T-helper 1 cell treated with Interleukin-12 subunit alpha and Interleukin-12 subunit beta and Interleukin-4 antibody, amounts not matched to agents 30 μg/mL and 1 μg/mL, for 36 hours (primary cell): Measurements from ENCODE around the gene PCDH7.

Experiments
- H3K27ac Mint-ChIP-seq: one replicate; pipeline ENCODE4 v1.8.0; 2021; ENCODE audit warnings: mild to moderate bottlenecking, mixed read lengths
- H3K27me3 Mint-ChIP-seq: one replicate; pipeline ENCODE4 v1.8.0; 2021; ENCODE audit warnings: low read depth, mixed read lengths
- H3K36me3 Mint-ChIP-seq: one replicate; pipeline ENCODE4 v1.8.0; 2021; ENCODE audit warnings: low read depth, mixed read lengths
- H3K4me1 Mint-ChIP-seq: one replicate; pipeline ENCODE4 v1.8.0; 2021; ENCODE audit warnings: low read depth, mixed read lengths
- H3K4me3 Mint-ChIP-seq: one replicate; pipeline ENCODE4 v1.8.0; 2021; ENCODE audit warnings: mild to moderate bottlenecking, moderate library complexity, mixed read lengths
- H3K9me3 Mint-ChIP-seq: one replicate; pipeline ENCODE4 v1.8.0; 2021; ENCODE audit warnings: mixed read lengths

Gene PCDH7

DNA sequence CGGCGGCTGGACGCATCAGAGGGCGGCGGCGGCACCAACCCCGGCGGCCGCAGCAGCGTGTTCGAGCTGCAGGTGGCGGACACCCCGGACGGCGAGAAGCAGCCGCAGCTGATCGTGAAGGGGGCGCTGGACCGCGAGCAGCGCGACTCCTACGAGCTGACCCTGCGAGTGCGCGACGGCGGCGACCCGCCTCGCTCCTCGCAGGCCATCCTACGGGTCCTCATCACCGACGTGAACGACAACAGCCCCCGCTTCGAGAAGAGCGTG, 1.9 kb downstream of the PCDH7 start:
- H3K9me3 Mint-ChIP-seq: peaks cover 11% of the 10 kb centered on the region
- no peak overlapping the region for H3K27ac Mint-ChIP-seq
- H3K27me3 Mint-ChIP-seq: peaks cover 58% of the 10 kb centered on the region
- peaks cover 4% of the 10 kb centered on the region for H3K36me3 Mint-ChIP-seq
- H3K4me1 Mint-ChIP-seq: peaks cover 16% of the 10 kb centered on the region
- no peak overlapping the region for H3K4me3 Mint-ChIP-seq

DNA sequence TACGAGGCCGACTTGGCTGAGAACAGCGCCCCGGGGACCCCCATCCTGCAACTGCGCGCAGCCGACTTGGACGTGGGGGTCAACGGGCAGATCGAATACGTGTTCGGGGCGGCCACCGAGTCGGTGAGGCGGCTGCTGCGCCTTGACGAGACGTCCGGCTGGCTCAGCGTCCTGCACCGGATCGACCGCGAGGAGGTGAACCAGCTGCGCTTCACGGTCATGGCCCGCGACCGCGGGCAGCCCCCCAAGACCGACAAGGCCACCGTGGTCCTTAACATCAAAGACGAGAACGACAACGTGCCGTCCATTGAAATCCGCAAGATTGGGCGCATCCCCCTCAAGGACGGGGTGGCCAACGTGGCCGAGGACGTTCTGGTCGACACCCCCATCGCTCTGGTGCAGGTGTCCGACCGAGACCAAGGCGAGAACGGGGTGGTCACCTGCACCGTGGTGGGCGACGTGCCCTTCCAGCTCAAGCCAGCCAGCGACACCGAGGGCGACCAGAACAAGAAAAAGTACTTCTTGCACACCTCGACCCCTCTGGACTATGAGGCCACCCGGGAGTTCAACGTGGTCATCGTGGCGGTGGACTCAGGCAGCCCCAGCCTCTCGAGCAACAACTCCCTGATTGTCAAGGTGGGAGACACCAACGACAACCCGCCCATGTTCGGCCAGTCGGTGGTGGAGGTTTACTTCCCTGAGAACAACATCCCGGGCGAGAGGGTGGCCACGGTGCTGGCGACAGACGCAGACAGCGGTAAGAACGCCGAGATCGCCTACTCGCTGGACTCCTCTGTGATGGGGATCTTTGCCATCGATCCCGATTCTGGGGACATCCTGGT, 2.4 kb downstream of the PCDH7 start:
- H3K4me1 Mint-ChIP-seq: peaks cover 12% of the 10 kb centered on the region
- H3K27ac Mint-ChIP-seq: peak overlapping the region; percentile 57
- H3K27me3 Mint-ChIP-seq: peaks cover 53% of the 10 kb centered on the region
- no peak overlapping the region for H3K4me3 Mint-ChIP-seq
- peaks cover 4% of the 10 kb centered on the region for H3K36me3 Mint-ChIP-seq
- peaks cover 11% of the 10 kb centered on the region for H3K9me3 Mint-ChIP-seq

DNA sequence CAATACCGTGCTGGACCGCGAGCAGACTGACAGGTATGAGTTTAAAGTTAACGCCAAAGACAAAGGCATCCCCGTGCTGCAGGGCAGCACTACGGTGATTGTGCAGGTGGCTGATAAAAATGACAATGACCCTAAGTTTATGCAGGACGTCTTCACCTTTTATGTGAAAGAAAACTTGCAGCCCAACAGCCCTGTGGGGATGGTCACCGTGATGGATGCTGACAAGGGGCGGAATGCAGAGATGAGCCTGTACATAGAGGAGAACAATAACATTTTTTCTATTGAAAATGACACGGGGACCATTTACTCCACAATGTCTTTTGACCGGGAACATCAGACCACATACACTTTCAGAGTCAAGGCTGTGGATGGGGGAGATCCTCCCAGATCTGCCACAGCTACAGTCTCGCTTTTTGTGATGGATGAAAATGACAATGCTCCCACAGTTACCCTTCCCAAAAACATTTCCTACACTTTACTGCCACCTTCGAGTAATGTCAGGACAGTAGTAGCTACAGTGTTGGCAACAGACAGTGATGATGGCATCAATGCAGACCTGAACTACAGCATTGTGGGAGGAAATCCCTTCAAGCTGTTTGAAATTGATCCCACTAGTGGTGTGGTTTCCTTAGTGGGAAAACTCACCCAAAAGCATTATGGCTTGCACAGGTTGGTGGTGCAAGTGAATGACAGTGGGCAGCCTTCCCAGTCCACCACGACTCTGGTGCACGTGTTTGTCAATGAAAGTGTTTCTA, 3.2 kb downstream of the PCDH7 start:
- Mint-ChIP-seq H3K27me3 (peaks cover 47% of the 10 kb centered on the region), H3K9me3 (peaks cover 9% of the 10 kb centered on the region), H3K4me3 (no peak overlapping the region)

DNA sequence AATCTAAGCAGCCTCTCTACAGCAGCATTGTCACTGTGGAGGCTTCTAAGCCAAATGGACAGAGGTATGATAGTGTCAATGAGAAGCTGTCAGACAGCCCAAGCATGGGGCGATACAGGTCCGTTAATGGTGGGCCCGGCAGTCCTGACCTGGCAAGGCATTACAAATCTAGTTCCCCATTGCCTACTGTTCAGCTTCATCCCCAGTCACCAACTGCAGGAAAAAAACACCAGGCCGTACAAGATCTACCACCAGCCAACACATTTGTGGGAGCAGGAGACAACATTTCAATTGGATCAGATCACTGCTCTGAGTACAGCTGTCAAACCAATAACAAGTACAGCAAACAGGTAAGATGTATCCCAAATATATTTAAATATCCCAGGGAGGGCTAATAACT, 4.1 kb downstream of the PCDH7 start:
- peaks cover 39% of the 10 kb centered on the region for H3K27me3 Mint-ChIP-seq
- peaks cover under 1% of the 10 kb centered on the region for H3K9me3 Mint-ChIP-seq
- H3K36me3 Mint-ChIP-seq: peaks cover 2% of the 10 kb centered on the region
- H3K4me3 Mint-ChIP-seq: no peak overlapping the region
- no peak overlapping the region for H3K27ac Mint-ChIP-seq
- peaks cover 4% of the 10 kb centered on the region for H3K4me1 Mint-ChIP-seq

More for the DNA sequence above, 3.2 kb downstream of the PCDH7 start:
- Mint-ChIP-seq H3K27ac (peak overlapping the region; percentile 57), H3K4me1 (peaks cover 9% of the 10 kb centered on the region), H3K36me3 (peaks cover 2% of the 10 kb centered on the region)

DNA sequence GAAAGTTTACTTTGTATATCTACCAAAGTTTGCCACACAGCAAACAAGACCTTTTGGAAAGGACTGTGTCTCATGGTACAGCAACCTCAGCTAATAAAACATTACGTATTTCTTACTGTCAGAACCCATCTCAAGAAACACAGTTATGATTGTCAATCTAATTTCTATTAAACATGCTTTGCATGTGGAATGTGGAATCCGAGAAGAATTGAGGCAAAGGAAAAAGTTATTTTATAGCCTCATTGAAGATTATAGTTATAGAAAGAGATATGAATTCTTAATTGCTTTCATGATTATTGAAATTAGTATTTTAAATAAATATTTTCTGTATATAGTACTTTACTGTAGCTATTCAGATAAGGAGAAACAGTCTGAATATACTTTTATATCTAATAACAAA, 5.4 kb downstream of the PCDH7 start:
- no peak overlapping the region for H3K27ac Mint-ChIP-seq
- peaks cover 2% of the 10 kb centered on the region for H3K36me3 Mint-ChIP-seq
- no peak overlapping the region for H3K4me3 Mint-ChIP-seq
- peaks cover 4% of the 10 kb centered on the region for H3K4me1 Mint-ChIP-seq
- H3K9me3 Mint-ChIP-seq: no peaks in the 10 kb centered on the region
- H3K27me3 Mint-ChIP-seq: peaks cover 26% of the 10 kb centered on the region

DNA sequence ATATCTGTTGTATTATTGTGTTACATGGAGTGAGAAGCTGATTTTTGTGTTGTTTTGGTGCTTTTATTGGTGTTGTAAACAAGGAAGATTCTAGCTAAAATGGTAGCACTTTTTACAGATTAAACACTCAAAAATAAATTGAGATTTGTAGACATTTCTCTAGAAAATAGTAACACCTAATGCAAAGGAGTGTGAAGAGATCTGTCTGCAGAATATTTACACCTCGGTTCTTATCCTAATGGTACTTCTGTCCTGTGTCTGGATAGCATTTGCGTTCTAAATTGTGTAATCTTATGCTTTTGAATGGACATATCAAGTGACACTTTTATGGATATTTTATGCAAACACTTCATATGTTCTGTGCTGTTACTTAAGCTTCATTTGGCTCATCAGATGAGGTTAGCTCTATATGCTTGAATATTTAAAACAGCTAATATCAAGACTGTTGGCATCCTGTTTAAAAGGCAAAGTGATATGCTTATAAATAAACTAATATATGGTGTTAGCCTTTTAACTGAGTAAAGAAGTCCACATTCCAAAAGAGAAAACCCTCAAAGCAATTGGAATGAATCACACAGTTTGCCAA, 6.0 kb downstream of the PCDH7 start:
- Mint-ChIP-seq H3K36me3 (no peaks in the 10 kb centered on the region), H3K9me3 (no peaks in the 10 kb centered on the region), H3K27me3 (peaks cover 20% of the 10 kb centered on the region), H3K4me3 (no peak overlapping the region), H3K4me1 (no peaks in the 10 kb centered on the region), H3K27ac (no peak overlapping the region)

DNA sequence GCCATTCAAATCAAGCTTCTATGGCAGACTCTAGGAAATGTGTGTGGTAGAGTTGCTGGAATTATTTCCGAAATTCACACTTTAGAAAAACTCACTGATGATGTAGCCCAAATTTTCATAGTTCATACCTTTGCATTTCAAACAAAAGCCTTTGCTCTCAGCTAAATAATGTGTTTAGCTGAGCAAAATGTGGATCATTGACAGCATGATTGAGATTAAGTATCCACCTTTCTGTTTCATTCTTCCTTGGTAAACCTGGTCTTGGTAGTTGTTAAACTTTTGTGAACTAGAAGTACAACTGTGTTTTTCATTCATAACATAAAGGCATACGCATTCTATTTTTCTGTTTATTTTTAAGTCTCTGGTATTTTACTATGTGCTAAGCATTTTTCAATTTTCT, 7.2 kb downstream of the PCDH7 start:
- H3K27me3 Mint-ChIP-seq: peaks cover 19% of the 10 kb centered on the region

DNA sequence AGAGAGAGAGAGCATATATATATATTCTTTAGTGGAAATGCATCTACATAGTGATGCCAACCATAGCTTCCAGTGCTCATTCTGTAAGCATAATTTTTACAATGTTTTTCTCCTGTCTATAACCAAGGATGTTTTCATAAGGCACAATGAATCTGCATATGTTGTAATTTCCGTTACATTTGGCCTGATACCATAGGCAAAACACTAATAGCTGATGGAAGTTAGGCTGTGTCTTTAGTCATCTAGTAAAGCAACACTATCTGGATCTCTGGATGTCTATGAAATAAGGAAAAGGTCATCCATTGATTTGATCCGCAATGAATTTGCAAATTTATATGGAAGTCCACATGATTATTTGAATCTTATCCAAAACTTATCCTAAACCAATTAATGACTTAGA, 8.1 kb downstream of the PCDH7 start:
- H3K36me3 Mint-ChIP-seq: no peaks in the 10 kb centered on the region
- H3K9me3 Mint-ChIP-seq: no peaks in the 10 kb centered on the region
- peaks cover 10% of the 10 kb centered on the region for H3K27me3 Mint-ChIP-seq
- H3K27ac Mint-ChIP-seq: no peak overlapping the region
- H3K4me1 Mint-ChIP-seq: no peaks in the 10 kb centered on the region
- no peak overlapping the region for H3K4me3 Mint-ChIP-seq

More for the DNA sequence above, 7.2 kb downstream of the PCDH7 start:
- no peaks in the 10 kb centered on the region for H3K36me3 Mint-ChIP-seq
- H3K4me3 Mint-ChIP-seq: no peak overlapping the region
- H3K27ac Mint-ChIP-seq: no peak overlapping the region
- H3K4me1 Mint-ChIP-seq: no peaks in the 10 kb centered on the region
- no peaks in the 10 kb centered on the region for H3K9me3 Mint-ChIP-seq

DNA sequence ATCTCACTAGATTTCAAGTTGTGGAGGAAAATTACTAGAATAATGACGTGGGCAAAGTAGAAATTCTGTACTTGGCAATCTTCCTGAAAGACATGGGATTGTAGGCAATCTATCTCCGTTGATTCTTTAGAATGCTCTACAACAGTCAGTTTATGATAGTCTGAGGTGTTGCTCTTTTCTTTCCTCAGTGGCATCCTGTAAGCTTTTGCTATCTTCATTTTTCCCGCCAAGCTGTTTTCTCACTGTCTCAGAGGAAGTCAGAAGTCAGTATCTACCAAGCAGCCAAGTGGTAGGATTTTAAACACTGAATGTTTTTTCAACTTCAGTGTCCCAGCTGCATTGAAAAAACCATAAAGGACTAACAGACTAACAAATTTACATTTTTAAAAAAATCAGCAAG, 23.7 kb downstream of the PCDH7 start:
- no peaks in the 10 kb centered on the region for H3K9me3 Mint-ChIP-seq
- H3K36me3 Mint-ChIP-seq: no peaks in the 10 kb centered on the region
- H3K27ac Mint-ChIP-seq: no peak overlapping the region
- no peaks in the 10 kb centered on the region for H3K27me3 Mint-ChIP-seq
- H3K4me3 Mint-ChIP-seq: no peak overlapping the region
- no peaks in the 10 kb centered on the region for H3K4me1 Mint-ChIP-seq

DNA sequence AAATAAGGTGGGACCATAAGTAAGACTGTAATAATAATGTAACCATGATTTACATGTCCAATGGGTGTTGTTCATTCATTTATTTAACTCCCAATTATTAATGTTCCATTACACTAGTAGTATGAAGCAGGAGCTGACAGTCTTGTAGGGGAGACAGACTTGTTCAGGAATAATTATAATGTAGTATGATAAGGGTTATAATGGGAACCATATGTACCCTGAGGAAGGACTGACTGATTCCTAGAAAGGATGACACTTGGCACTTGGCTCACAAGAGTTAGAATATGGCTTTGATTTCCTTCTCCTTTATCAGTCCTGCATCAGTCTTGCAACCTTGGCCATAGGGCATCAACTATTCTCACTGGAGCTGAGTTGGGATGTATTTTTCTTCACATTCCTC, 24.2 kb downstream of the PCDH7 start:
- Mint-ChIP-seq H3K9me3 (no peaks in the 10 kb centered on the region), H3K27ac (no peak overlapping the region), H3K4me1 (no peaks in the 10 kb centered on the region), H3K4me3 (no peak overlapping the region), H3K27me3 (no peaks in the 10 kb centered on the region), H3K36me3 (no peaks in the 10 kb centered on the region)

DNA sequence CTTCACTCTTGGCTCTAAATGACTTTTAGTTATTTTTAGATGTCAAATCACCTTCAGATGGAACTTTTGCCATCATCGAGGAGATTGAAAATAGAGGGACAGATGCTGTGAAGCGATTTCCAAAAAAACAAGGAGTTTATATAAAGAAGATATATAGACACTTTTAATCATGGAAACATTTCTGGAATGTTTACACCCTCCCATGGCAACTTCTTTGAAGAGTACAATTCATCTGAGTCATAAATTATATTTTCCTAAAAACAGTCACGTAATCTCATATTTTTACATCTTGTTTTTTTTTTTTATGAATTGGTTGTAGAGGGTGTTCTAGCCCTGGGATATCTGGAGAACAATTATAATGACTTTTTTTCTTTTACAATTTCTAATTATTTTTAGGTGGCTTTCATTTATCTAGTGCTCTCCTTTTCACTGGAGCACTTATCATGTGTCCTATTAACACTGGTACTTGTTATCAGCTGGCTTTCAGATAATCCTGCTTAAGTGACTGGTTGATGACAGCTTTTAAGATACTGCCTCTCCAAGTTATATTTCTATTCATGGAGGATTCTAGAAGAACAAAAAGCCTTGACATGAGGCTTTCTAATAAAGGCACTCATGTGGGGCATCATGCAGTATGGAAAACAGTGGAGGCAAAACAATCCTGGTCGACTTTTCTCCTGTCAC, 24.9 kb downstream of the PCDH7 start:
- Mint-ChIP-seq H3K27ac (no peak overlapping the region), H3K4me1 (no peaks in the 10 kb centered on the region), H3K27me3 (no peaks in the 10 kb centered on the region), H3K4me3 (no peak overlapping the region), H3K9me3 (no peaks in the 10 kb centered on the region), H3K36me3 (no peaks in the 10 kb centered on the region)

DNA sequence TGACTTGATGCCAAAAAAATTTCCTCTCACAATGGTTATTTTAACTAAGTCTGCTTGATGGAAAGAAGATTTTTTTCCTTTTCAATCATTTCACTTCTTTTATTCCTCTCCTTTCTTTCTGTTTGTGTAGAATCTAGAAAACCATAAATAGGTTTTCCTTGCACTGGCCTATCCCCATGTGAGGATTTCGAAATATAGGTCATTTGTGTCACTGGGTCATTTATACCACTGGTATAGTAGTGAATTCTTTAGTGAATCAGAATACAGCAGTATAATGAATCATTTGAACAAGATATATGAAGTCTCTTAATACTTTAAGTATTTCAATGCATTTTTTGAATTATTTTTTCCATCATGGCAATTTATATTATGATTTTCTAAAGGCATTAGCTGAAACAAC, 26.6 kb downstream of the PCDH7 start:
- Mint-ChIP-seq H3K27me3 (no peaks in the 10 kb centered on the region), H3K27ac (no peak overlapping the region), H3K36me3 (no peaks in the 10 kb centered on the region), H3K9me3 (no peaks in the 10 kb centered on the region), H3K4me1 (no peaks in the 10 kb centered on the region), H3K4me3 (no peak overlapping the region)

DNA sequence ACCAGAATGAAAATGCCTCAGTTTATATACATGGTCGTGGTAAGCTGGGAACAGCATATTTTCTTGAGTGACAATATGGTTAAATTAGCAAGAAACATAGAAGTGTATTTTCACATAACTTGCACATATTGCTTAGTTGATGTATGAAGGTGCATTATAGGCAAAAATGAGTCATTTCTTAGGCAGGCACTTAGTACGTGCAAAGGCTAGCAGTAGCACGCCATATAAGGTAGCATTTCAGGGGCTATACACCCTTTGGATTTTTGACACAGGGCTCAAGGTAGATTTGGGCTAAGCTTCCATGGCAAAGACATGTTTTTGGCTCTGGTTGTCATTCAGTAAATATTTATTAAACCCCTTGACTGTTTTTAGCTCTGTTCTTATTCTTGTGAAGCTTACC, 33.1 kb downstream of the PCDH7 start:
- Mint-ChIP-seq H3K4me3 (no peak overlapping the region), H3K4me1 (no peaks in the 10 kb centered on the region), H3K9me3 (no peaks in the 10 kb centered on the region), H3K36me3 (no peaks in the 10 kb centered on the region), H3K27me3 (no peaks in the 10 kb centered on the region), H3K27ac (no peak overlapping the region)

DNA sequence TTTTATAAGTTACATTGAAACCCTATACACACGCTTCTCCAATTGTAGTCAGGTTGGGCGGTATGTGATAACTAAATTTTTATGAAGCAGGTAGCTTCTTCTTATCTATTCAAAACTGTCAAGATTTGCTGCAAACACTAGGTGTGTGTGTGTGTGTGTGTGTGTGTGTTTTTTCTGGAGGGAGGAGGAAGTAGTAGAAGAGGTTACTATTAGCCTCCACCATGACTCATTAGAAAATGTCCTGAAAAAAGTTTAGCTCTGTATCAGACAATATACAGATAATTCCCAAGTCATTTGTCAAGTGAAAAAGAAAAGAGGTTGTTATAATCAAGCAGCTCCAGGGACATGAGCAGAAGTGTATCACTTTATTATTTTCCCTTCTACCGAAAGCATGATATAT, 33.9 kb downstream of the PCDH7 start:
- H3K36me3 Mint-ChIP-seq: no peaks in the 10 kb centered on the region
- no peaks in the 10 kb centered on the region for H3K9me3 Mint-ChIP-seq
- H3K27me3 Mint-ChIP-seq: no peaks in the 10 kb centered on the region
- no peak overlapping the region for H3K27ac Mint-ChIP-seq
- H3K4me1 Mint-ChIP-seq: no peaks in the 10 kb centered on the region
- no peak overlapping the region for H3K4me3 Mint-ChIP-seq
